Esophagus muscularis mucosa (tissue), 4 donors: ENCODE results near the gene AGAP1. TPM values are rescaled to one million over a fixed set of nuclear protein-coding genes. Genes with fewer than 3 reads are reported as not detected.

Source experiments
- DNase-seq: peaks from one replicate; pipeline ENCODE4 v3.0.0-alpha.2; 2017; ENCODE audit errors: extremely low spot score
- H3K27ac ChIP-seq, 4 donors: fragments of 200-600 bp; sonication (generic); replicated peaks in 1 of 4; 1 replicate in 3 of 4; 2 replicates in 1 of 4; pipeline ENCODE4 v1.5.1; 2016 to 2019; ENCODE audit warnings: mild to moderate bottlenecking in 1 of 4
- H3K27me3 ChIP-seq, 4 donors: fragments of 200-600 bp; sonication (generic); one replicate each; pipeline versions ENCODE4 v1.5.1 to v1.6.0; 2016 to 2019
- H3K36me3 ChIP-seq, 4 donors: fragments of 200-600 bp; sonication (generic); one replicate each; pipeline ENCODE4 v1.5.1; 2016 to 2019
- H3K4me1 ChIP-seq, 4 donors: fragments of 200-600 bp; sonication (generic); one replicate each; pipeline ENCODE4 v1.5.1; 2016 to 2019
- H3K4me3 ChIP-seq, 4 donors: fragments of 200-600 bp; sonication (generic); 1 replicate in 2 of 4; 2 replicates in 2 of 4; pipeline ENCODE4 v1.5.1; 2016 to 2019; ENCODE audit warnings: mild to moderate bottlenecking in 4 of 4, moderate library complexity in 1 of 4
- H3K9me3 ChIP-seq, 4 donors: fragments of 200-600 bp; sonication (generic); 1 replicate in 3 of 4; 2 replicates in 1 of 4; pipeline ENCODE4 v1.5.1; 2016 to 2019
- CTCF ChIP-seq, 3 experiments: fragments of 200-600 bp in 2 of 3; fragments of 450-650 bp in 1 of 3; sonication (generic) in 2 of 3; IDR thresholded peaks; one replicate each; pipeline ENCODE4 v1.5.1; 2017 to 2019; ENCODE audit warnings: antibody characterized with exemption in 3 of 3, mild to moderate bottlenecking in 2 of 3, moderate library complexity in 1 of 3
- EP300 ChIP-seq: sonication (generic); formaldehyde crosslinking; IDR thresholded peaks from one replicate; pipeline ENCODE4 v1.6.1; 2017; ENCODE audit warnings: antibody characterized with exemption
- POLR2A ChIP-seq: fragments of 450-650 bp; IDR thresholded peaks from one replicate; pipeline ENCODE4 v1.6.1; 2017; ENCODE audit warnings: antibody characterized with exemption, moderate library complexity, mild to moderate bottlenecking, low read depth
- POLR2AphosphoS5 ChIP-seq, 2 donors: sonication (generic); formaldehyde crosslinking; IDR thresholded peaks; one replicate each; pipeline ENCODE4 v1.6.1; 2017; ENCODE audit warnings: antibody characterized with exemption in 2 of 2
- WGBS: methylation state at CpG from one replicate; pipeline ENCODE4 v1.1.5; 2018; 5-methylcytosine and 5-hydroxymethylcytosine counted together
- intact Hi-C: fragments of 100-400 bp; cut with DNase I; formaldehyde crosslinking; loops from one replicate; pipeline ENCODE4 v1.15.1; 2023
- total RNA-seq, 4 donors: library from RNA; depleted of rRNA; stranded (reverse); fragments of >200 nt; gene quantifications; one replicate each; pipeline versions ENCODE4 v1.1.0 to v1.2.1, GENCODE V29; 2016

The AGAP1 gene
- total RNA-seq, 4 donors from 2014 or later = 37.9 to 62.4 (median 47.2) TPM

GRCh38 chr2:235977445-235977844 is 483.6 kb downstream of the AGAP1 start:
- WGBS = 75% methylated on average over 8 of the region's 9 CpGs
- no peaks in the 10 kb centered on the region for H3K9me3 ChIP-seq
- DNase-seq = no peak
- TF ChIP-seq EP300 (no peak), POLR2AphosphoS5 (IDR thresholded peaks at IDR 0.05) (no peak), POLR2A (no peak), CTCF (IDR thresholded peaks at IDR 0.05) (no peak)
- intact Hi-C loops = no loop called here
- H3K4me1 ChIP-seq = no peaks in the 10 kb centered on the region
- no peak overlapping the region for H3K27ac ChIP-seq
- no peaks in the 10 kb centered on the region for H3K27me3 ChIP-seq
- no peak overlapping the region for H3K4me3 ChIP-seq
- peaks cover 0 to 52% (median 8%) of the 10 kb centered on the region in 4 donors for H3K36me3 ChIP-seq

GRCh38 chr2:235978022-235978421 is 484.2 kb downstream of the AGAP1 start:
- Histone ChIP-seq H3K27ac (no peak overlapping the region), H3K4me3 (no peak overlapping the region), H3K36me3 (peaks cover 0 to 49% (median 5%) of the 10 kb centered on the region in 4 donors), H3K4me1 (no peaks in the 10 kb centered on the region), H3K27me3 (no peaks in the 10 kb centered on the region), H3K9me3 (no peaks in the 10 kb centered on the region)
- WGBS = 88% methylated on average over 1 of the region's 1 CpG
- DNase-seq = no peak
- intact Hi-C loops = no loop called here
- TF ChIP-seq POLR2AphosphoS5 (IDR thresholded peaks at IDR 0.05) = no peak
- no peak for TF ChIP-seq POLR2A
- TF ChIP-seq CTCF (IDR thresholded peaks at IDR 0.05) = no peak
- TF ChIP-seq EP300 = no peak

- Histone ChIP-seq H3K36me3 (peaks cover 0 to 48% (median 4%) of the 10 kb centered on the region in 4 donors), H3K9me3 (no peaks in the 10 kb centered on the region), H3K27me3 (no peaks in the 10 kb centered on the region), H3K4me1 (no peaks in the 10 kb centered on the region), H3K27ac (no peak overlapping the region), H3K4me3 (no peak overlapping the region)
- intact Hi-C loops = no loop called here
- DNase-seq = no peak
- 87% methylated on average over 8 of the region's 8 CpGs for WGBS
- no peak for TF ChIP-seq EP300
- TF ChIP-seq POLR2AphosphoS5 (IDR thresholded peaks at IDR 0.05) = no peak
- no peak for TF ChIP-seq CTCF (IDR thresholded peaks at IDR 0.05)
- TF ChIP-seq POLR2A = no peak
These were observed 485.2 kb downstream of the AGAP1 start for GRCh38 chr2:235979037-235979436.

- H3K4me3 ChIP-seq = no peak overlapping the region
- 86% methylated on average over 15 of the region's 15 CpGs for WGBS
- H3K9me3 ChIP-seq = no peaks in the 10 kb centered on the region
- H3K27ac ChIP-seq = no peak overlapping the region
- TF ChIP-seq CTCF (IDR thresholded peaks at IDR 0.05) (no peak), POLR2A (no peak), POLR2AphosphoS5 (IDR thresholded peaks at IDR 0.05) (no peak), EP300 (no peak)
- no peaks in the 10 kb centered on the region for H3K4me1 ChIP-seq
- intact Hi-C loops = no loop called here
- no peak for DNase-seq
- H3K36me3 ChIP-seq = peaks cover 0 to 42% (median 4%) of the 10 kb centered on the region in 4 donors
- H3K27me3 ChIP-seq = no peaks in the 10 kb centered on the region
These were observed 486.1 kb downstream of the AGAP1 start for GRCh38 chr2:235979753-235980435.

GRCh38 chr2:235981631-235982030 is 487.8 kb downstream of the AGAP1 start:
- Histone ChIP-seq H3K36me3 (peaks cover 0 to 26% (median 0%) of the 10 kb centered on the region in 4 donors), H3K27me3 (no peaks in the 10 kb centered on the region), H3K4me3 (no peak overlapping the region), H3K9me3 (no peaks in the 10 kb centered on the region), H3K4me1 (no peaks in the 10 kb centered on the region), H3K27ac (no peak overlapping the region)
- TF ChIP-seq POLR2A = no peak
- 65% methylated on average over 15 of the region's 15 CpGs for WGBS
- no peak for DNase-seq
- intact Hi-C loops = no loop called here
